Ectodermal cell (in vitro differentiated cells): ENCODE data around the gene TCEAL5.
A peak's percentile ranks its signal among the peaks of the same experiment; 100 is the strongest.

Experiments
- H3K27ac ChIP-seq: 2 replicates; pipeline ENCODE4 v1.7.0; 2013; ENCODE audit warnings: mild to moderate bottlenecking, low read depth, low read length; ENCODE audit not compliant: insufficient read depth, poor library complexity, severe bottlenecking
- H3K27me3 ChIP-seq: 2 replicates; pipeline ENCODE4 v1.7.0; 2013; ENCODE audit warnings: mild to moderate bottlenecking, low read length; ENCODE audit not compliant: insufficient read depth, control insufficient read depth, poor library complexity, severe bottlenecking
- H3K36me3 ChIP-seq: one replicate; pipeline ENCODE4 v1.7.0; 2013; ENCODE audit warnings: low read length; ENCODE audit not compliant: control insufficient read depth, insufficient read depth
- H3K4me1 ChIP-seq: one replicate; pipeline ENCODE4 v1.7.0; 2013; ENCODE audit warnings: low read length; ENCODE audit not compliant: control insufficient read depth, insufficient read depth
- H3K4me3 ChIP-seq: 2 replicates; pipeline ENCODE4 v1.7.0; 2013; ENCODE audit warnings: low read depth, low read length, control low read depth; ENCODE audit not compliant: insufficient read depth
- H3K9me3 ChIP-seq: 2 replicates; pipeline ENCODE4 v1.7.0; 2013; ENCODE audit warnings: mild to moderate bottlenecking, low read length, moderate library complexity; ENCODE audit not compliant: control insufficient read depth
- WGBS, 2 experiments: methylation state at CpG; one replicate each; pipeline ENCODE4 v1.1.7; 2013; ENCODE audit warnings: missing lambda C conversion rate in 2 of 2; 5-methylcytosine and 5-hydroxymethylcytosine counted together

TCEAL5 gene

DNA sequence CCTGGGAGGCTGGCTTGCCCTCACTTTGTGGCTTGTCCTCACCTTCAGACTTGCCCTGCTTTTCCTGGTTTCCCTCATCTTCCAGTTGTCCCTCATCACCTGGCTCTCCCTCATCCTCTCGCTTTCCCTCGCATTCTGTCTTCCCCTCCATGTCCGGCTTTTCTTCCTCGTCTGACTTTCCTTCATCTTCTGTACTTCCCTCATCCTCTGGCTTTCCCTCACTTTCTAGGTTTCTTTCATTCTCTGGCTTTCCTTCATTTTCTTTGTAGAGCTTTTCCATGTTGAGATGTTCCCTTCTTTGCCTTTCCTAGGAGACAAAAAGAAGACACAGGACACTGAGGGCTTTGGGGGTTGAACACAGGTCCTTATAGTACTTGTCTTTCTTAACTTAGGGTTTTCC is 2.3 kb downstream of the TCEAL5 start:
- Histone ChIP-seq H3K9me3 (no peaks in the 10 kb centered on the region), H3K36me3 (no peaks in the 10 kb centered on the region), H3K4me3 (no peak overlapping the region), H3K27ac (no peak overlapping the region), H3K4me1 (no peaks in the 10 kb centered on the region), H3K27me3 (no peaks in the 10 kb centered on the region)
- WGBS, 2 experiments = 93 to 98% methylated on average over 4 of the region's 4 CpGs

DNA sequence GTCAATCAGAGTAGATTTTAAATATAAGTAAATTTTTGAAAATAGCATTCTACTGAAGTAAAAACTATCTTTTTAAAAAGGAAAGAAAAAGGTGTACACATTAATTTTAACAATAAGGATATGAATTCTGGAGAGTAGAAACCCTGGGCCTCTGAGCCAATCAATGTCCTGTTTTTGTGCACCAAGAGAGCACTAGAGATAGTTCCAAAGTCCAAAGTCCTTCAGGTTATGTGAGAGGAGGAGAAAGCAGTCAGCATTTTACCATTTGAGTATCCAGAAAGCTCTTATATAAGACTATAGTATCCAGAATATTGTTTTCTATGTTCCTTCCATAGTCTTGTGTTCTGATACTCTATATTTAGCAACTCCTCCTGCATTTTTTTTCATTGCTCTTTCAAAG is 18.3 kb downstream of the TCEAL5 start:
- Histone ChIP-seq H3K4me1 (peaks cover 4% of the 10 kb centered on the region), H3K9me3 (no peaks in the 10 kb centered on the region), H3K4me3 (no peak overlapping the region), H3K36me3 (no peaks in the 10 kb centered on the region), H3K27ac (no peak overlapping the region), H3K27me3 (no peaks in the 10 kb centered on the region)

DNA sequence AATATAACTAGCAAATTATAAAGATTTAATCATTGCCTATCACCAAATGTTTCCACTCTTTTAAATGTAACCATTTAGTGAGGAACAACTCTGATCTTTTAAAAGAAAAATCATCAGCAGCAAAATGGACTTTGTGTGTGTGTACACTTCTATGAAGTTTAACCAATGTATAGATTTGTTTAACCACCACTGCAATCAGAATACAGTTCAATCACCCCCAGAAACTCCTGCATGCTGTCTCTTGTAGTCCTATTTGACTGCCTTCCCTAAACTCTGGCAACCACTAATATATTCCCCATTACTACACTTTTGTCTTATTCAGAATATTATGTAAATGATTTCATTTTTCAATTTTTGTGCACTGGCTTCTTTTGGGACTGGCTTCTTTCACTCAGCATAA is 19.9 kb downstream of the TCEAL5 start:
- H3K36me3 ChIP-seq = no peaks in the 10 kb centered on the region
- H3K27ac ChIP-seq = no peak overlapping the region
- no peaks in the 10 kb centered on the region for H3K9me3 ChIP-seq
- peaks cover 7% of the 10 kb centered on the region for H3K4me1 ChIP-seq
- no peak overlapping the region for H3K4me3 ChIP-seq
- no peaks in the 10 kb centered on the region for H3K27me3 ChIP-seq

DNA sequence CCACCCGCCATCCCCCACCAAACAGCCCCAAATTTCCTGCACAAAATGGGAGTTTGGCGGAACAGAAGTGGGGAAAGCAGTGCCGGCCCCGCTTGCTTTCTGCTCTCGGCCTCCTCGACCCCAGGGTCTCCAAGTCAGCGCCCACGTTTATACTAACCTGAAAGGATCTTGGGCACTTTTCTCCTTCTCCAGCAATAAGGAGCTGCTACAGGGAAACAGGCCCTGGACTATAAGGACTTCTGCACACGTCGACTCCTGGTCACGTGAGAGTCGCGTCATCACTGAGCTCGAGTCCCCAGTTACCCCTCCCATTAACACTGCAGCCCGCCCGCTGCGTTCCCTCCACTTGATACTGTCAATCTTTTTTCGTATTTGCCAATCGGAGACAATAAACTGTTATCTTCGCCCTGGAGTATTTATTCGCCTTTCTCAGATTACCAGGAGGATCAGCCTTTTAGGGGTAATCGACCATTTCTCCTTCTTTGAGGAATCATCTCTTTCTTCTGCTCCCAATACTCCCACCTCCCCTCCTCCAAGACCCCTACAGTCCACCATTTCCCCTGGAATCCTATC is 21.5 kb downstream of the TCEAL5 start, which contains the start of gene TCEAL8:
Gene TCEAL8, minus strand, starts transcription at position 235 of the 573 bp plus-strand sequence. CDS start 1,176 bp downstream, outside the sequence.
- 0% methylated on average over 22 of the region's 22 CpGs for WGBS, 2 experiments

DNA sequence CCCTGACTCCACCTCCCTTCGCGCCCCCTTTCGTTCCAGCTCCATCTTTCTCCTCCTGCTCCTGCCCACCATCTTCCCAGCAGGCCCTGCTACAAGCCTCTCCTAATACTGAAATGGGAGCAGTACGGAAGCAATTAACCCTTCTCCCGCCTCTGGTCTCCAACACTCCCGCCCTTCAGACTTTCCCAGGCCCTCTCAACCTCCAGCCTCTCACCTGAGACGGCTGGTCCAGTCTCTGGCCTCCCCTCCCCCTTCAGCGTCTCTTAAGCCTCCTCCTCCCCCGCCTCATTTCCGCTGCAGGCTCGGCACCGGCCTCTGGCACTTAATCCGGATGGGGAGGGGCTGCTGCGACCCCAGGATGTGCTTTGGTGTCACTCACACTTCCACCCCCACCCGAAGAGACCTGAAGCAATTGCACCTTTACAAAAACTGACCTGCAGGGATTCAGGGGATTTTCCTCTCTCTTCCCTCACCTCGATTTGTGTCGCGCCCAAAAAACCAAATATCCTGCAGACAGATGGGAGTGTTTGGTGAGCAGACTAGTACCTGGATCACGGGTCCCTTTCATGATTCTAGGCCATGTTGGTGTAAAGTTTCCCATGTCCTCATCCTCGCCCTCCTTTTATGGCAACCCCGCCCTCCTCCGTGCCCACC is 22.3 kb downstream of the TCEAL5 start:
- H3K9me3 ChIP-seq = no peaks in the 10 kb centered on the region
- H3K36me3 ChIP-seq = no peaks in the 10 kb centered on the region
- H3K27ac ChIP-seq = peak overlapping the region; percentile 82
- H3K27me3 ChIP-seq = no peaks in the 10 kb centered on the region
- H3K4me1 ChIP-seq = peaks cover 7% of the 10 kb centered on the region
- WGBS, 2 experiments = 0% methylated on average over 22 of the region's 22 CpGs
- H3K4me3 ChIP-seq = peak overlapping the region; percentile 68

More for the DNA sequence above, 21.5 kb downstream of the TCEAL5 start, which contains the start of gene TCEAL8:
- Histone ChIP-seq H3K9me3 (no peaks in the 10 kb centered on the region), H3K27me3 (no peaks in the 10 kb centered on the region), H3K36me3 (no peaks in the 10 kb centered on the region), H3K4me3 (peak within 1 kb of the TSS; percentile 68), H3K4me1 (peaks cover 7% of the 10 kb centered on the region), H3K27ac (peak within 1 kb of the TSS; percentile 82)

DNA sequence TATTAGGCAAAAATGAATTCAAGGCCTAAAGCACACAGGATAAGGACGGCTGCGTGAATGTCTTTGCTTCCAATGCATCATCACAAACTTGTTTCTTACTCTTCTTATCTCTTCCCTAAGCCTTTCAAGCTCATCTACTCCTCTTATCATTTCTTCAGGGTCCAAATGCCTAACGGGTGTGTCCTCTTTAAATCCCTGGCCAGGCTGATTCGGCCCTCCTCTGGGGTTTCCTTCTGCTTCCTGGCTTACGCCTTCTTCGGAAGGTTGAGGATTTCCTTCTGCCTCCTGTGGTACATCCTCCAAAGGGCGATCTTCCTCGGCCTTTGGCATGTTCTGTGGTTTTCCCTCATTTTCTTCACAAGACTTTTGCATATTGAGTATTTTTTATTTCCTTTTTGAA is 22.9 kb downstream of the TCEAL5 start:
- 47 to 48% methylated on average over 6 to 8 of the region's 8 CpGs for WGBS, 2 experiments
- no peaks in the 10 kb centered on the region for H3K27me3 ChIP-seq
- H3K4me1 ChIP-seq = peaks cover 7% of the 10 kb centered on the region
- no peak overlapping the region for H3K27ac ChIP-seq
- H3K4me3 ChIP-seq = peak overlapping the region; percentile 68
- H3K9me3 ChIP-seq = no peaks in the 10 kb centered on the region
- no peaks in the 10 kb centered on the region for H3K36me3 ChIP-seq

DNA sequence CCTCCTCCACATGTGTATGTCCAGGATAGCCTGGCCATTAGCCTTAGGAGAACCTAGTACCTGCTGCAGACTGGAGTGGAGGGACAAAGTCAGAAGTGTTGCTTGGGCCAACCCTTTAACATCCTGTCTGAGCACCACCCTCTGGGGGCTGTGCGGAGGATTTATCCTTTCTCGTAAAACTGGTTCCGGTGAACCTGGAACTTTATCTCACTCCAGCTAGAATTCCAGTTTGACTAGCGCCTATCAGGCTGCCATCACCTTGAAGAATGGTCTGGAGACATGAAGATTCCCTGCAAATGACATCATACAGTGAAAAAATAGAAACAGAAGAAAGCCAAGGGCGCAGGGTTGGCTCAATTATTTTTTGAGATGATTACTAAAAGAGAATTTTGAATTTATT is 25.6 kb downstream of the TCEAL5 start:
- no peaks in the 10 kb centered on the region for H3K27me3 ChIP-seq
- H3K4me1 ChIP-seq = peaks cover 7% of the 10 kb centered on the region
- WGBS, 2 experiments = 94 to 96% methylated on average over 4 to 5 of the region's 5 CpGs
- H3K36me3 ChIP-seq = no peaks in the 10 kb centered on the region
- no peak overlapping the region for H3K27ac ChIP-seq
- no peak overlapping the region for H3K4me3 ChIP-seq
- no peaks in the 10 kb centered on the region for H3K9me3 ChIP-seq

DNA sequence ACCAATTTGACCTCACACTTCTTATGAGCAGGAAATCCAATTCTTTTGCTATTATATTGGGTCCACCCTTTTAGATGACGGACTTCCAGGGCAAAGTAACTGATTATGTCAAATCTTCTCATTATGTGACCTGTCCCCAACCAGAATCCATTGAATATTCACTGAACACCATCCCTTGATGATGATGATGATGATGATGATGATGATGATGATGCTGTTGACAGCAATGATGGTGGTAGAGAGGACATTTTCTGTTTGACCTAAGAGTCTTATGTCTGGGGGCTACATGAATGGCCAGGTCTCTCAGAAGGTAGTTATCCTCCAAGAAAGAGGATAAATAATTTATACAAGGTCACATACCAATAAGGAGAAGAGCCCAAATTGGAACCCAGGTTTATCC is 26.7 kb downstream of the TCEAL5 start:
- 83 to 86% methylated on average over 1 of the region's 1 CpG for WGBS, 2 experiments

DNA sequence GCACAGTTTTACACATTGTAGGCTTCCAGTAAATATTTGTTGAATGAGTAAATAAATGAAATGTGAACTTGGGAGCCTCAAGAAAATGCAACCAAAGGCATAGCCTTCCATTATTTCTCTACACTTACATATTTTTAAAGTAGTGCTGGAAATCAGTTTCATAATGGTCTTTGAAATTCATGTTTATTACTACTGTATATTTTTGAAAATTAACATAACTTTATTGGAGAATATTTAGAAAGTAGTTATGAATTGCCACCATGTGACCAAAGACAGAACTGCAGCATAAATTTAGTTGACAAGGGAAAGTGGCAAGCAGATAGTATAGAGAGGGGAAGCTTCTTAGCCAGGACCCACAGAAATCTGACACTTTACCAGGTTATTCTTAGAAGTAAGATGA is 28.0 kb downstream of the TCEAL5 start:
- Histone ChIP-seq H3K36me3 (no peaks in the 10 kb centered on the region), H3K4me1 (peaks cover 5% of the 10 kb centered on the region), H3K27ac (no peak overlapping the region), H3K27me3 (no peaks in the 10 kb centered on the region), H3K4me3 (no peak overlapping the region), H3K9me3 (no peaks in the 10 kb centered on the region)

More for the DNA sequence above, 26.7 kb downstream of the TCEAL5 start:
- Histone ChIP-seq H3K27me3 (no peaks in the 10 kb centered on the region), H3K27ac (no peak overlapping the region), H3K9me3 (no peaks in the 10 kb centered on the region), H3K4me3 (no peak overlapping the region), H3K36me3 (no peaks in the 10 kb centered on the region), H3K4me1 (peaks cover 7% of the 10 kb centered on the region)

DNA sequence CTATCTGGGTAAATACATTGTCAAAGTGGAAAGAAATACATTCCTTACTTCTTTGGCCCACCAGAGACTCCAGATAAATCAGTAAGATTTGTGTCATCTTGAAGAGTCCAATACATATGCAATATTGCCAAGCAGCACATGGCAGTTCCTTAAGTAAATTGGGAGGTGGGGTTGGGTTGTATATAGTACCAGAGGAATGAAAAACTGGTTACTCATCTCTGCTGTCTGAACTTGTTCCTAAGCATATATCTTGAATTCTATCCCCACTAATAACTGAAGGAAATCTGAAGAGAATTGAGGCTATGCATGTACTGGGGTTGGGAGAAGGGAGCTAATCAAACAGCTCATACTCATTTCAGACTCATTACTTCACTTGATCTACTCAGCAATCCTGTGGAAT is 36.4 kb downstream of the TCEAL5 start:
- Histone ChIP-seq H3K9me3 (no peaks in the 10 kb centered on the region), H3K4me3 (no peak overlapping the region), H3K27me3 (no peaks in the 10 kb centered on the region), H3K36me3 (no peaks in the 10 kb centered on the region), H3K27ac (no peak overlapping the region), H3K4me1 (no peaks in the 10 kb centered on the region)
